ENCODE results near the gene RXFP1.
"Not testable (repeated sequence)": the region's sequence is repeated elsewhere in the genome, so short reads cannot be mapped to it uniquely, and the experiment has no call there.

The RXFP1 gene

DNA sequence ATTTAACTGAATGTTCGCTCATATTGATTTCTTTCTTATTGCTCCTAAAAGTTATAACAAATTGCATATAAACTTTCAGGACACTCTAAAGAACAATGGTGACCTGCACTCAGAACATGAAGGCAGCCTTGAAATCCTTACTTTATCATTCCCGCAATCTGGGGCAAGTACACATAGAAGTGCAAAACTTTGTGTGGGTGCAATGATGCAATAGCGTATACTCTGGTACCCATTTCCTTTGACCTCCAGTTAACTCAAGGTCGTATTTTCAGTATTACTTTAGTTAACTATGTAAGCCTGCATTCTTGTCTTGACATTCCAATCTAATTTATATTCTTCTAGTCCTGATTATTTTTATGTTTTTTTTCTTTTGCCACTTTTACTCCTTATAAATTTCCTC is 85.3 kb downstream of the RXFP1 start:
- intact Hi-C loops (cut with DNase I) = no loop called here
- DNase-seq = no peak

DNA sequence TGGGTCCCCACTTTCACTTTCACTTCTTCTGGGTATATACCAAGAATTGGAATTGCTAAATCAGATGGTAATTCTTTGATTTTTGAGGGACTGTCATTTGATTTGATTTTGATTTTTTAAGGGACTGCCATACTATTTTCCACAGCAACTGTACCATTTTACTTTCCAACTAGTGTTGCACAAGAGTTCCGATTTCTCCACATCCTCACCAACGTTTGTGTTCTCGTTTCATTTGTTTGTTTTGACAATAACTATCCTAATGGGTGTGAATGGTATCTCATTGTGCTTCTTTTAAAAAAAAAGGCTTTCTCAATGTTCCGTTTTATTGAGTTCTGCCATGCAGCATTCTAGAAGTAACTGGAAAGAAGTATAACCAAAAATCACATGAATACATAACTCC is 87.4 kb downstream of the RXFP1 start:
- no peak for DNase-seq
- intact Hi-C loops (cut with DNase I) = no loop called here

DNA sequence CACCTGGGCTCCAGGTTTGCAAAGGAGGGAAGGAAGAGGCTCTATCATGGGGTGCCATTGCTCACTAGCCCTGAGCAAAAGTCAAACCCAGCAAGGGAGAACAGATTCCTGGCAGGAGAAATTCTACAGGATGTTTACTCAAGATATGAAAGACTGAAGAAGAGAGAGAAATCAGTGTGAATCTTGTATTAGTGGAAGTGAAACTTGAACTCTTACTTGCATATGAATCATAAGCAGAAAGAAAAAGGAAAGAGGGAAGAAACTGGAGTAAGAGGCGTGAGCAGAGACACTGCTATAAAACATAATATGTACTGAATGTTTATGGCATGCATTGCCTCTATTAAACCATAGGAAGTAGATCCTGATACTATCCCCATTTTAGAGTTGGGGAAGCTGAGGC is 89.1 kb downstream of the RXFP1 start:
- intact Hi-C loops (cut with DNase I) = no loop called here
- no peak for DNase-seq

DNA sequence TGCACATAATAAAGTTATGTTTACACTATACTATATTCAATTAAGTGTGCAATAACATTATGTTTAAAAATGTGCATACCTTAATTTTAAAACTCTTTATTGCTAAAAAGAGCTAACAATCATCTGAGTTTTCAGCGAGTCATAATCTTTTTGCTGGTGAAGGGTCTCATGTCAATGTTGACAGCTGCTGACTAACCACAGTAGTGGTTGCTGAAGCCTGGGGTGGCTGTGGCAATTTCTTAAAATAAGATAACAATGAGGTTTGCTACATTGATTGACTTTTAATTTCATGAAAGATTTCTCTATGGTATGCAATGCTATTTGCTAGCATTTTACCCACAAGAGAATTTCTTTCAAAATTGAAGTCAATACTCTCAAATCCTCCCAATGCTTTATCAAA is 91.4 kb downstream of the RXFP1 start:
- no peak for DNase-seq
- intact Hi-C loops (cut with DNase I) = no loop called here

DNA sequence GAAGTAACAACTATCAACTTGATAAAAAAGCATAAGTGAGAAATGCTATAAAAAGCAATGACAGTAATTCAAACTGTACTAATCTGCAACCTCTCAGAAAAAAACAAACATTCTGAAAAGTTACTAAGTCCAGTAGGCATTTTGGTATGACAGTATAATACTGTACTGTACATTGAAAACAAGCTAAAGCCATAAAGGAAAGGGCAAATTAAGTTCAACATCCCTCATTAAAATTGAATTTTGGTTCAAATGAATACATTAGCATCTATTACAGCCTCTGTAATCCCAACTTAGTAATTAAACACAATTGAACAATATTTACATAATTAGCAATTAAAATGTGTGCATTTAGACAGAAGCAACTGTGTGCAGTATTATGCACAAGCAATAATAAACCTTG is 96.3 kb downstream of the RXFP1 start:
- no peak for DNase-seq
- intact Hi-C loops (cut with DNase I) = no loop called here

DNA sequence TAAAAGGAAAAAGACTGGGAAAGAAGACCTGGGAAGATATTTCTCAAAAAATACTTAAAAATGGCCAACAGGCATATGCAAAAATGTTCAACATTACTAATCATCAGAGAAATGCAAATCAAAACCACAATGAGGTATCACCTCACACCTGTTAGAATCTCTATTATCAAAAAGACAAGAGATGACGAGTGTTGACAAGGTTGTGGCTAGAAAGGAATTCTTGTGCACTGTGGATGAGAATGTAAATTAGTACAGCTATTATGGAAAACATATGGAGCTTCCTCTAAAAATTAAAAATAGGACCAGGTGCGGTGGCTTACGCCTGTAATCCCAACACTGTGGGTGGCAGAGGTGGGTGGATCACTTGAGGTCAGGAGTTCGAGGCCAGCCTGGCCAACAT is 100.0 kb downstream of the RXFP1 start:
- no peak for DNase-seq
- intact Hi-C loops (cut with DNase I) = no loop called here

DNA sequence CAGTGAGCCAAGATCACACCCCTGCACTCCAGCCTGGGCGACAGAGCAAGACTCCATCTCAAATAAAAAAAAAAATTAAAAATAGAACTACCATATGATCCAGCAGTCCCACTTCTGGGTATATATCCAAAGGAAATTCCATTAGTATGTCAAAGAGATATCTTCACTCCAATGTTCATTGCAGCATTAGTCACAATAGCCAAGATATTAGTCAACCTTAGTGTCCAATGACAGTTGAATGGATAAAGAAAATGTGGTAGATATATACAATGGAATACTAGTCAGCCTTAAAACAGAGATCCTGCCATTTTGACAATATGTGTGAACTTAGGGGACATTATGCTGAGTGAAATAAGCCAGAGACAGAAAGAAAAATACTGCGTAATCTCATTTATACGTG is 100.6 kb downstream of the RXFP1 start:
- DNase-seq = no peak
- intact Hi-C loops (cut with DNase I) = no loop called here

DNA sequence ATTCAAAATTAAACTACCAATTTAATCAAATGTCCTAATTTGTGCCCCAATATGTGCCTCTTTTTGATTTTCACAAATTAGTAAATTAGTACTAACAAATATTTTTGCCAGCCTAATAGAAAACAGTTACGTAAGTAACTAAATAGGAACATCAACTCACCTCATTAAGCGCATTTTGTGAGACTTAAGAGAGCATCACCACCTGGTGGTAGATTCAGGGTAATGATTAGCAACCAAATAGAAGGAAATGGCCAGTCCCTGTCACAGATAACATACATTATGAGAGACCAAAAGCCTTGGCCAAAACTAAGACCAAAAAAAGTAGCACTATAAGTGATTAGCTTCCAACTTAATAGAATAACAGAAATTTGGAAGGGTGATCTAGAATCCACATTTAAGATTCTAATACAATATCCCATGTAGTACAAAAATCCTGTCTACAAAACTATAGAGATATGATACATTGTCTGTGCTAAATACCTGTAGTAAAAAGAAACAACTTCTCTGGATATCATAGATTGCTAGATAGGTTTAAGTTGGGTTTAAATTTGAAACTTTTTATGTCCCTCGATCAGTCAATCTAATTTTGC is 103.3 kb downstream of the RXFP1 start:
- intact Hi-C loops (cut with DNase I) = loop anchor here (5.0 kb wide), 3 partner anchors 373 to 633 kb away; no protein-coding TSS in a partner anchor
- DNase-seq = no peak

DNA sequence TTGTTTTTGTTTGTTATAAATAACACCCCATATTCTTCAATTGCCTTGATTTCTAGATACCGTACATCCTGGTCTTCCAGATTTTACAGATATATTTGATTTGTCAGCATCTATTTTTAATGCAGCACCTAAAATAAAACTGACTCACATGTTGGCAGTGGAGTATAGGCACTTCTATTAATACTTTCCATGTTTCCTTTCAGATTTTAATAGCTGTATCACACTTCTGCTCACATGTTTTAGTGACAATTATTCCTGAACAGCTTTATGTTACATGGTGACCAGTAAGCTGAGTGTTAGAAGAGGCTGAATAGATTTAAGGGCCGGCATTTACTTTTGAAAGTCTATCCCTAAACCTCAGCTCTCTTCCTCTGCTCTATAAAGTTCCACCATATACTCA is 103.9 kb downstream of the RXFP1 start:
- intact Hi-C loops (cut with DNase I) = loop anchor here (5.0 kb wide), 3 partner anchors 373 to 633 kb away; no protein-coding TSS in a partner anchor

DNA sequence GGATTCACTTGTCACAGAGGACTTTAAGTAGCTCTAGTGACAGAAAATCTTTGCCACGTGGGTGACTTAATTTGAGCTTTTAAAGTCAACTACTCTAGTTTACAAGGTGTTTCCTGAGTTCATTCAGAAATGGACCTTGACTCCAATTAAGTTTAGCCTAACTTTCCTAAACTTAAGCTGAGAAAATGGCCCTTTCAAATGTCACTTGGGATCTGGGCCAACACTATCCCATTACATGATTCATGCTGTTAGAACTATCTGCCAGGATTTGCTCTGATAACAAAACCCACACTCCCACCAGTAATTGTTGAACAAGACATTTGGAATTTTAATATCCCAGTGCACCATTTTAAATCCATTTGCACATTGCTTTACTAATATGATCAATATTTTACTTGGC is 109.2 kb downstream of the RXFP1 start:
- intact Hi-C loops (cut with DNase I) = no loop called here
- no peak for DNase-seq

More for the DNA sequence above, 103.9 kb downstream of the RXFP1 start:
- no peak for DNase-seq

DNA sequence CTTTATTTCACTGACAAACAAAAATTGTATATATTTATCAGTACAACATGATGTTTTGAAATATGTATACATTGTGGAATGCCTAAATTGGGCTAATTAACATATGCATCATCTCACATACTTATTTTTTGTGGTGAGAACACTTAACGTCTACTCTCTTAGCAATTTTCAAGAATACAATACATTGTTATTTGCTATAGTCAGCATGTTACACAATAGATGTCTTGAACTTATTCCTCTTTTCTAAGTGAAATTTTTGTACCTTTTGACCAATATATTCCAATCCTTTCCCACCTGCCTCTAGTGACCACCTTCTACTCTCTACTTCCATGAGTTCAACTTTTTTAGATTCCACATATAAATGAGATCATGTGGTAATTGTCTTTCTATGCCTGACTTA is 114.9 kb downstream of the RXFP1 start:
- intact Hi-C loops (cut with DNase I) = no loop called here
- DNase-seq = no peak

DNA sequence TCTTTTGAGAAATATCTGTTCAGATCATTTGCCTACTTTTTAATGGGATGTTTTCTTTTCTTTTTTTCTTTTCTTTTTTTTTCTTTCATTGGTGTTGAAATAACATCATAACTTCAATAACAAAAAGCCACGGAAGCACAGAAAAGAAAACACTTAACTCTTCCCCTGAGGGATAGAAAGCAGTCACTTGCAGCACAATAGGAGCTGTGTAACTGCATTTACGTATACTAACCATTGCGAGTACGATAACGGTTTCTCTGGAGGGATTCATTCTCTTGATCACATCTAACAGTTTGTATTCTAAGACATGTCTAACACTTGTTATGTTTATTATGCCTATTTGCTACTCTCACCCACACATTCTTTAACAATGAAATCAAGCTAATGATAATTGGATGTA is 122.7 kb downstream of the RXFP1 start:
- intact Hi-C loops (cut with DNase I) = no loop called here
- DNase-seq = no peak

DNA sequence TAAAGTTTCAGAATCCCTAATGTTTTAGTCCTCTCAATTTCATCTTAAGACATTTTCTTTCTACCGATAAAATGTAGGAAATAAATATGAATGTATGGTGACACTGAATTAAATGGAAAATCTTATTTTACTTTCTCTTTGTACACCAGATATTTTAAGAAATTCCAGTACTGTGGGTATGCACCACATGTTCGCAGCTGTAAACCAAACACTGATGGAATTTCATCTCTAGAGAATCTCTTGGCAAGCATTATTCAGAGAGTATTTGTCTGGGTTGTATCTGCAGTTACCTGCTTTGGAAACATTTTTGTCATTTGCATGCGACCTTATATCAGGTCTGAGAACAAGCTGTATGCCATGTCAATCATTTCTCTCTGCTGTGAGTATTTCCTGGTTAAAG is 123.1 kb downstream of the RXFP1 start:
- DNase-seq = no peak
- intact Hi-C loops (cut with DNase I) = no loop called here

DNA sequence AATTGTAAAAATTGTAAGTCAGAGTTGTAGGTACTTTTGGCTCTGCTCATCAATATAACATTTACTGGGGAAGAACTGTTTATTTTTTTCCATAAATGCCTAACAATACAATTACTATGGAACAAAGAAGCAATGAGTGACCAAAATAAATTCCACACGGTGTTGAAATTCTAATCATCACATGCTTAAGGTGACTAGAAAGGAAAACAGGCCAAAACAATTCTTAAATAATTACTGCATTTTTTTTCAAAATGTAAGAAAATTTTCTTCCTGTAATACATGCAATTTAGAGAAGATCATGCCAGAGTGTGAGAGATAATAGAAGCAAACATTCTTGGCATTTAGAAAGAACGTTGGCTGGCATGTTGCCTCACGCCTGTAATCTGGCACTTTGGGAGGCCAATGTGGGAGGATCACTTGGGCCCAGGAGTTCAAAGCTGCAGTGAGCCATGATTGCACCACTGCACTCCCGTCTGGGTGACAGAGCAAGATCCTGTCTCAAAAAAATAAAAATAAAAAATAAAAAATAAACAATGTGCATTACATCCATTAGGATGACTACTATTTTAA is 127.5 kb downstream of the RXFP1 start:
- DNase-seq = no peak
- intact Hi-C loops (cut with DNase I) = no loop called here

DNA sequence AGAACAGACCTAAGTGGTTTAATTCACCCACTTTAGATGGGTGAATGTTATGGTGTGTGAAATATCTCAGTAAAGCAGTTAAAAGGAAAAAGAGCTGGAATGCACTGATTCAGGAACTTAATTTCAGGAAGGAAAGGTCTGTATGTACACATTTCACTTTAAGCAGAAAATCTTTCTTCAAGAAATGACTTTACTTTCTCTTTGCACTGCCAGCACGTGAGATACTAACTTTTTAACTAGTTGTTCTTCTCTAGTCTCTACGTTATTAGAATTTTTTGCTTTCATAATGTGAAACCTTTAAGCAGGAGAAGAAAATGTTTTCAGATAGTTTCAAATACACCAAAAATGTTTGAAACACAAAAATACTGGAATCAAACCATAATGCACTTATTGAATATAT is 131.2 kb downstream of the RXFP1 start:
- intact Hi-C loops (cut with DNase I) = no loop called here
- DNase-seq = no peak

DNA sequence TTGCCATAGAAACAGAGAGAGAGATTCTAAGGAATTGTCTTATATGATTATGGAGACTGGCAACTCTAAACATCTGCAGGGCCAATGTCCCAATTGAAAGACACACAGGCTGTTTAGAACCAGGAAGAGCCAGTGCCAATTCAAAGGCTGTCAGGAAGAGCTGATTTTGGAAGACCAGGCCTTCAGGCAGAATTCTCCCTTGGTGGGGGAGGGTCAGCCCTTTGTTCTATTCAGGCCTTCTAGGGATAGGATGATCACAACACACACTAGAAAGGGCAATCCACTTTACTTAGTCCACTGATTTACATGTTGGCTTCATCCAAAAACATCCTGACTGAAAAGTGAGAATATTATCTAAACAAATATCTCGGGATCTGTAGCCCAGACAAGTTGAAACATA is 134.8 kb downstream of the RXFP1 start:
- intact Hi-C loops (cut with DNase I) = no loop called here

DNA sequence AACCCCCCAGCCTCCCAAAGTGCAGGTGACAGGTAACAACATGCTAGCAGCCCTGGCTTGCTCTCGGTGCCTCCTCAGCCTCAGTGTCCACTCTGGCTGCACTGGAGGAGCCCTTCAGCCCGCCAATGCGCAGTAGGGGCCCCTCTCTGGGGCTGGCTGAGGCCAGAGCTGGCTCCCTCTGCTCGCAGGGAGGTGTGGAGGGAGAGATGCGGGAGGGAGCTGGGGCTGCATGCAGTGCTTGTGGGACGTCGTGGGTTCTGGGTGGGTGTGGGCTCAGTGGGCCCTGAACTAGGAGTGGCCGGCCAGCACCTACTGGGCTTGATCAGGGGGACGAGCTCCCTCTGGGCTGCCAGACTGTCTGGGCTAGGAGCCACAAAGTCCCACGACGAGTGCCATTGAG is 135.6 kb downstream of the RXFP1 start:
- peak in 2 of 10 donors; percentile 53 to 73 for DNase-seq
- intact Hi-C loops (cut with DNase I) = no loop called here

More for the DNA sequence above, 134.8 kb downstream of the RXFP1 start:
- DNase-seq = no peak

DNA sequence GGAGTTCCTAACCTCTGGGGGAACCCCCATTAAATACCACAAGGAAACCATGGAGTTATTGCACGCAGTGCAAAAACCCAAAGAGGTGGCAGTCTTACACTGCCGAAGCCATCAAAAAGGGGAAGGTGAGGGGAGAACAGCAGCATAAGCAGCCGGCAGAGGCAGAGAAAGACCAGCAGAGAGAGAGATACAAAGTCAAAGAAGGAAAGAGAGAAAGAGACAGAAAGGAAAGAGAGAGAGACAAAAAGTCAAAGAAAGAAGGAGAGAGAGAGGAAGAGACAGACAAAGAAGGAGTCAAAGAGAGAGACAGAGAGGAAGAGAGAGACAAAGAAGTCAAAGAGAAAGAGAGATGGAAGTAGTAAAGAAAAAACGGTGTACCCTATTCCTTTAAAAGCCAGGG is 141.6 kb downstream of the RXFP1 start:
- DNase-seq; intact Hi-C loops (cut with DNase I): not testable (repeated sequence)

DNA sequence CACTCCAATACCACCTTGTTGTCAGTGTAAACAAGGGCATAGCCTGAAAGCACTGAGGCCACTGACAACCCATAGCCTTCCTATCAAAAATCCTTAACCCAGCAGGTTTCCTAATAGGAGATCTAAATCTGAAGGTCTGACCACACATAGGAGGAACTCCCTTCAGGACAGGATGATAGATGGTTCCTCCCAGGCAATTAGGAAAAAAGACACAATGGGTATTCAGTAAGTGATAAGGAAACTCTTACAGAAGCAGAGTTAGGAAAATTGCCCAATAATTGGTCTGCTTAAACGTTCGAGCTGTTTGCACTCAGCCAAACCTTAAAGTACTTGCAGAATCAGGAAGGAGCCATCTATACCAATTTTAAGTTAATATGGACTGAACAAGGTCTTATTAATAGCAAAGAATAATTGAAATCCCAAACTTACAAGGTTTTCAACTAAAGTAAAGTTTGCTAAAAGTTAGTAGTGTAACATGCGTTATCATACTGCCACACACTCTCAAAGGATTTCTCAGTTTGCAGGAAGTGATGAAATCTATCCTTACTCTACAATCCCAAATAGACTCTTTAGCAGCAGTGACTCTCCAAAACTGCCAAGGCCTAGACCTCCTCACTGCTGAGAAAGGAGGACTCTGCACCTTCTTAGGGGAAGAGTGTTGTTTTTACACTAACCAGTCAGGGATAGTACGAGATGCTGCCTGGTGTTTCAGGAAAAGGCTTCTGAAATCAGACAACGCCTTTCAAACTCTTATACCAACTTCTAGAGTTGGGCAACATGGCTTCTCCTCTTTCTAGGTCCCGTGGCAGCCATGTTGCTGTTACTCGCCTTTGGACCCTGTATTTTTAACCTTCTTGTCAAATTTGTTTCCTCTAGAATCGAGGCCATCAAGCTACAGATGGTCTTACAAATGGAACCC is 142.3 kb downstream of the RXFP1 start:
- intact Hi-C loops (cut with DNase I); DNase-seq: not testable (repeated sequence)

DNA sequence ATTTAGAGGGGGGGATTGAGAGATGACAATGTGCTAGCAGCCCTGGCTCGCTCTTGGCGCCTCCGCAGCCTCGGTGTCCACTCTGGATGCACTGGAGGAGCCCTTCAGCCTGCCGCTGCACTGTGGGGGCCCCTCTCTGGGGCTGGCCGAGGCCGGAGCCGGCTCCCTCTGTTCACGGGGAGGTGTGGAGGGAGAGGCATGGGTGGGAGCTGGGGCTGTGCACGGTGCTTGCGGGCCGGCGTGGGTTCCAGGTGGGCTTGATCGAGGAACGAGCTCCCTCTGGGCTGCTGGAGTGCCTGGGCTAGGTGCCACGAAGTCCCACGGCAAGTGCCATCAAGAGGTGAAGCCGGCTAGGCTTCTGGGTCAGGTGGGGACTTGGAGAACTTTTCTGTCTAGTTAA is 143.1 kb downstream of the RXFP1 start:
- DNase-seq = peak in 2 of 10 donors; percentile 58 to 68
- intact Hi-C loops (cut with DNase I) = no loop called here

DNA sequence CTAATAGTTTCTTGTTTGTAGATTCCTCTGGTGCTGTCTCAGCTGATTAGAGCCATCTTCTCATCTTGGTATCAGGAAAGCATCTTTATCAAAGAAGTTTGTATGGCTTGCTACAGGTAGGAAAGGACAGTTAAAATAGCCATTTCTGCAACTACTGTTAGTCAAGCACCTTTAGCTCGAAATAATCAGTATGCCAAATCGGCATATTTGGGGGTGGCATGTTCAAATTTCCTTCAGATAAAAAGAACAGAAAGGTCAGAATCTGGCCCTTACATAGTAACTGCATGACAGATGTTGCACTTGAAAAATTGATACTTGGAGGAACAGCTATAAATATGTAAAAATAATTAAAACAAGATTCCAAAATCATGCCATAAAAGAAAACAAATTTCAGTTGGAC is 145.2 kb downstream of the RXFP1 start:
- no peak for DNase-seq
- intact Hi-C loops (cut with DNase I) = no loop called here

Measured in posterior cingulate gyrus (tissue), 11 donors.